ENCODE measurements around the gene RPS6KA2.

RPS6KA2 gene

DNA sequence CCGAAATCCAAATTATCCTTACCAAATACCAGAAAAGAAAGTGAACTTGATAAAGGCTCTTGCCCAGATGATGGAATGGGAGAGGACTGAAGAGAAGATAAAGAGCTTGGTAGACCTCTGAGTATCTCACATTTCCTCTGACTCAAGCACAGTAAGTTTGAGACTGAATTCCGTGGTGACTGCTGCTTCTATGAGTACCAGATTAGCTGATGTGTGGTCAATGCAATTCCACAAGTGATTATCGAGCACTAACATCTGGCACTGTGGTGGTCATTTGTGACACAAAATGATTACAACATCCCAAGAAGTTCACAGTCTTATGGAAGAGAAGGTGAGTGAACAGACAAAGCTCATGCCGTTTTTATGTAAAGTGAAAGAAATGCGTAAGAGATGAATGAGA, 2.6 kb upstream of the RPS6KA2 start:
- Histone ChIP-seq H3K27ac (ENCODE audit: low read depth, low read length) (no peak overlapping the region), H3K9ac (ENCODE audit: low read length) (no peak overlapping the region), H3K79me1 (ENCODE audit: low read length) (peaks cover 5% of the 10 kb centered on the region), H3K4me1 (ENCODE audit: control insufficient read depth in 1 of 2, insufficient read depth in 2 of 2, low read length in 2 of 2) (peaks cover 6 to 8% of the 10 kb centered on the region in 2 experiments), H4K8ac (ENCODE audit: low read depth, low read length) (no peak overlapping the region), H3K36me3 (ENCODE audit: control insufficient read depth in 1 of 2, insufficient read depth in 2 of 2, low read length in 2 of 2) (no peaks in the 10 kb centered on the region), H2BK120ac (ENCODE audit: insufficient read depth, low read length, poor library complexity) (no peak overlapping the region), H3K79me2 (ENCODE audit: control insufficient read depth, insufficient read depth, low read length, poor library complexity) (peaks cover 4% of the 10 kb centered on the region), H2AK5ac (ENCODE audit: low read length) (no peak overlapping the region), H4K91ac (ENCODE audit: low read depth, low read length) (no peak overlapping the region), H4K12ac (ENCODE audit: low read depth, low read length) (no peak overlapping the region), H3K18ac (ENCODE audit: low read length) (no peak overlapping the region), H2AFZ (ENCODE audit: insufficient read depth, low read length, poor library complexity) (no peak overlapping the region), H3K4me3 (ENCODE audit: low read depth, low read length) (no peak overlapping the region), H3K4ac (ENCODE audit: low read depth, low read length) (no peak overlapping the region), H2BK5ac (ENCODE audit: low read depth, low read length, poor library complexity) (no peak overlapping the region), H2BK12ac (ENCODE audit: low read length) (no peak overlapping the region), H3K23ac (ENCODE audit: low read length) (no peak overlapping the region), H3K14ac (ENCODE audit: low read length) (no peak overlapping the region), H3K4me2 (ENCODE audit: low read length) (no peak overlapping the region), H3K9me3 (ENCODE audit: insufficient read depth, low read depth, low read length) (peaks cover 3% of the 10 kb centered on the region), H3K27me3 (ENCODE audit: insufficient read depth, low read length) (peaks cover 2% of the 10 kb centered on the region)
- whole genome bisulfite sequencing (ENCODE audit: extremely low coverage, insufficient coverage, insufficient read length) = no CpG with 5 or more reads among the region's 5 CpGs
- no peak for DNase-seq

GRCh38 chr6:166627875-166628801, 1.1 kb upstream of the RPS6KA2 start:
- no peak overlapping the region for H4K8ac ChIP-seq (ENCODE audit: low read depth, low read length)
- H3K23ac ChIP-seq (ENCODE audit: low read length) = no peak overlapping the region
- H3K27me3 ChIP-seq (ENCODE audit: insufficient read depth, low read length) = peaks cover 2% of the 10 kb centered on the region
- H2AFZ ChIP-seq (ENCODE audit: insufficient read depth, low read length, poor library complexity) = peak overlapping the region; percentile 57
- H4K91ac ChIP-seq (ENCODE audit: low read depth, low read length) = peak overlapping the region; percentile 33
- H2AK5ac ChIP-seq (ENCODE audit: low read length) = no peak overlapping the region
- H3K9me3 ChIP-seq (ENCODE audit: insufficient read depth, low read depth, low read length) = no peaks in the 10 kb centered on the region
- H4K12ac ChIP-seq (ENCODE audit: low read depth, low read length) = no peak overlapping the region
- no peak overlapping the region for H3K4ac ChIP-seq (ENCODE audit: low read depth, low read length)
- H3K36me3 ChIP-seq (ENCODE audit: control insufficient read depth in 1 of 2, insufficient read depth in 2 of 2, low read length in 2 of 2) = no peaks in the 10 kb centered on the region
- no peak overlapping the region for H2BK120ac ChIP-seq (ENCODE audit: insufficient read depth, low read length, poor library complexity)
- peak overlapping the region; percentile 72 for H3K27ac ChIP-seq (ENCODE audit: low read depth, low read length)
- H3K9ac ChIP-seq (ENCODE audit: low read length) = peak overlapping the region; percentile 14
- no peak overlapping the region for H2BK5ac ChIP-seq (ENCODE audit: low read depth, low read length, poor library complexity)
- H3K14ac ChIP-seq (ENCODE audit: low read length) = peak overlapping the region; percentile 7
- H3K4me2 ChIP-seq (ENCODE audit: low read length) = peak overlapping the region; percentile 92
- DNase-seq = peak; percentile 56 to 72
- no CpG with 5 or more reads among the region's 61 CpGs for WGBS (ENCODE audit: extremely low coverage, insufficient coverage, insufficient read length)
- H3K18ac ChIP-seq (ENCODE audit: low read length) = peak overlapping the region; percentile 33
- H3K79me1 ChIP-seq (ENCODE audit: low read length) = peaks cover 5% of the 10 kb centered on the region
- H3K79me2 ChIP-seq (ENCODE audit: control insufficient read depth, insufficient read depth, low read length, poor library complexity) = peaks cover 4% of the 10 kb centered on the region
- H3K4me1 ChIP-seq (ENCODE audit: control insufficient read depth in 1 of 2, insufficient read depth in 2 of 2, low read length in 2 of 2) = peaks cover 11 to 13% of the 10 kb centered on the region in 2 experiments
- H2BK12ac ChIP-seq (ENCODE audit: low read length) = no peak overlapping the region
- H3K4me3 ChIP-seq (ENCODE audit: low read depth, low read length) = peak overlapping the region; percentile 62

DNA sequence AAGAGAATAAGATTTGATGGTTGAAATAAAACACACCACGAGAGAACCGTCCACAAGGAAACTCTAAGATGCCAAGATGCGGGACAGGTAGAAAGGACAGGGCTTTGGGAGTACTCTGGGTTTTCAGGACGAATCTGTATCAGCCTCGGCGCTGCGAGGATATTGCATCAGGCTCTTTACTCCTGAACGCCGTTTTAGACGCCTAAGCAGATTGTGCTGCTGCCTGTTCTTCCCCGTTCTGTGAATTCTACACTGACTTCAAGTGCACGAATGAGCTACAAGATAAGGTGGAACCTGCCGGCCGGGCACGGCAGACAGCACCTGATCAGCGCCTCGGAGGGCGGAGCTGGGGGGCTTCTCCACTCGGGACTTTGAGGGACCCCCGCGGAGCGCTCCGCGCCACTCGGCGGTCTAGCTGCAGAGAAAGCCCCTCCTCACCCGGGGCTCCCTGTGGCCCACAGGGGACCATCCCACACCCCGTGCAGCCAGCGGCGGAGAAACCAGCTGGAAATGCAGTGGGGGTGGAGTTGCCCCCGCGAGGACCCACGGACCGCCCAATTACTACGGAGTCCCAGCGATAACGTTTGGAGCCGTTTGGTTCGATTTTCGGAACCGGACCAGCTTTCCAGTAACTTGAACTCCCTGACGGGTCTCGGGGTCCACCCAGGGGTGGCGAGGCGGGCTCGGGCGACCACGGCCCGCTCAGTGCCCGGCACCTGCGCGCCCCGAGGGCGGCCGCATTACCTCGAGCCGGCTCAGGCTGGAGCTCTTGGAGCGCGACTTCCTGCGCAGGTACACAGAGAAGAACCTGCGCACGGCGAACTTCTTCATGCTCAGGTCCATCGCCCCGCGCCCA, 646 bp downstream of the RPS6KA2 start:
- DNase-seq = peak in 1 of 2 donors; percentile 36
- no peaks in the 10 kb centered on the region for H3K9me3 ChIP-seq (ENCODE audit: insufficient read depth, low read depth, low read length)
- H4K12ac ChIP-seq (ENCODE audit: low read depth, low read length) = peak overlapping the region; percentile 59
- H3K79me2 ChIP-seq (ENCODE audit: control insufficient read depth, insufficient read depth, low read length, poor library complexity) = peaks cover 4% of the 10 kb centered on the region
- H3K27ac ChIP-seq (ENCODE audit: low read depth, low read length) = peak overlapping the region; percentile 70
- peaks cover 7% of the 10 kb centered on the region for H3K79me1 ChIP-seq (ENCODE audit: low read length)
- H3K9ac ChIP-seq (ENCODE audit: low read length) = peak overlapping the region; percentile 87
- peak overlapping the region; percentile 26 for H2BK12ac ChIP-seq (ENCODE audit: low read length)
- H4K91ac ChIP-seq (ENCODE audit: low read depth, low read length) = peak overlapping the region; percentile 70
- H2BK120ac ChIP-seq (ENCODE audit: insufficient read depth, low read length, poor library complexity) = no peak overlapping the region
- peak overlapping the region; percentile 86 for H3K4me3 ChIP-seq (ENCODE audit: low read depth, low read length)
- H2AFZ ChIP-seq (ENCODE audit: insufficient read depth, low read length, poor library complexity) = peak overlapping the region; percentile 91
- peak overlapping the region; percentile 73 for H3K4ac ChIP-seq (ENCODE audit: low read depth, low read length)
- peak overlapping the region; percentile 84 for H3K18ac ChIP-seq (ENCODE audit: low read length)
- peak overlapping the region; percentile 51 for H2BK5ac ChIP-seq (ENCODE audit: low read depth, low read length, poor library complexity)
- WGBS (ENCODE audit: extremely low coverage, insufficient coverage, insufficient read length) = no CpG with 5 or more reads among the region's 66 CpGs
- H3K36me3 ChIP-seq (ENCODE audit: control insufficient read depth in 1 of 2, insufficient read depth in 2 of 2, low read length in 2 of 2) = no peaks in the 10 kb centered on the region
- no peak overlapping the region for H3K23ac ChIP-seq (ENCODE audit: low read length)
- H3K4me2 ChIP-seq (ENCODE audit: low read length) = peak overlapping the region; percentile 92
- H3K27me3 ChIP-seq (ENCODE audit: insufficient read depth, low read length) = peaks cover 2% of the 10 kb centered on the region
- H4K8ac ChIP-seq (ENCODE audit: low read depth, low read length) = peak overlapping the region; percentile 79
- H3K4me1 ChIP-seq (ENCODE audit: control insufficient read depth in 1 of 2, insufficient read depth in 2 of 2, low read length in 2 of 2) = peaks cover 11 to 13% of the 10 kb centered on the region in 2 experiments
- H3K14ac ChIP-seq (ENCODE audit: low read length) = peak overlapping the region; percentile 93
- peak overlapping the region; percentile 35 for H2AK5ac ChIP-seq (ENCODE audit: low read length)

DNA sequence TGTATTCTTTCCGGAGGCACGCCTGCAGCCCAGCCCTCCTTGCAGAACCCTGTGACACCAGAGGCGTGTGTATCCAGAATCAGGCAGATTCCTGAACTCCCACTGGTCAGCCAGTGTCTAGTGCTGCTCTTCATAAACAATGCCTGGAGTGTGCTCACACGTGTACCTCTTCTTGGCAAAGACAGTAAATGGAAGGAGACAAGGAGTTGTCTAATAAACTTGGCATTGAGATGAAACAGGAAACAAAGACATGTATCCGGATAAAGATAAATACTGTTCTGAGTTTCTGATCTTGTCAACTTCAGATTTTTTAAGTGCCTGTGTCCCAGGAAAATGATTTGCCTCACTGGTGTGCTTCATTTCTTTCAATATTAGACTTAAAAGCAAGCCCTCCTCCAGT, 1.7 kb downstream of the RPS6KA2 start:
- Histone ChIP-seq H3K36me3 (ENCODE audit: control insufficient read depth in 1 of 2, insufficient read depth in 2 of 2, low read length in 2 of 2) (no peaks in the 10 kb centered on the region), H3K79me1 (ENCODE audit: low read length) (peaks cover 10% of the 10 kb centered on the region), H3K9ac (ENCODE audit: low read length) (no peak overlapping the region), H3K9me3 (ENCODE audit: insufficient read depth, low read depth, low read length) (no peaks in the 10 kb centered on the region), H3K23ac (ENCODE audit: low read length) (no peak overlapping the region), H3K4me2 (ENCODE audit: low read length) (no peak overlapping the region), H3K14ac (ENCODE audit: low read length) (no peak overlapping the region), H4K91ac (ENCODE audit: low read depth, low read length) (no peak overlapping the region), H3K4ac (ENCODE audit: low read depth, low read length) (no peak overlapping the region), H3K27ac (ENCODE audit: low read depth, low read length) (no peak overlapping the region), H3K4me1 (ENCODE audit: control insufficient read depth in 1 of 2, insufficient read depth in 2 of 2, low read length in 2 of 2) (peaks cover 19 to 20% of the 10 kb centered on the region in 2 experiments), H2AK5ac (ENCODE audit: low read length) (no peak overlapping the region), H3K18ac (ENCODE audit: low read length) (no peak overlapping the region), H2BK5ac (ENCODE audit: low read depth, low read length, poor library complexity) (no peak overlapping the region), H3K27me3 (ENCODE audit: insufficient read depth, low read length) (peaks cover 2% of the 10 kb centered on the region), H2BK120ac (ENCODE audit: insufficient read depth, low read length, poor library complexity) (no peak overlapping the region), H3K79me2 (ENCODE audit: control insufficient read depth, insufficient read depth, low read length, poor library complexity) (peaks cover 4% of the 10 kb centered on the region), H4K12ac (ENCODE audit: low read depth, low read length) (no peak overlapping the region), H2BK12ac (ENCODE audit: low read length) (no peak overlapping the region), H3K4me3 (ENCODE audit: low read depth, low read length) (no peak overlapping the region), H2AFZ (ENCODE audit: insufficient read depth, low read length, poor library complexity) (no peak overlapping the region), H4K8ac (ENCODE audit: low read depth, low read length) (no peak overlapping the region)
- DNase-seq = no peak
- WGBS (ENCODE audit: extremely low coverage, insufficient coverage, insufficient read length) = no CpG with 5 or more reads among the region's 5 CpGs
